Stimulated activated CD4-positive, alpha-beta T cell treated with anti-CD3 and anti-CD28 coated beads, Interleukin-15, amount 100 ng/mL, for 1 hour (primary cell): ENCODE data around the gene RARG.

Experiments
- DNase-seq, 2 donors: peaks; one replicate each; pipeline ENCODE4 v3.0.0-alpha.2; 2020; ENCODE audit warnings: low read depth in 1 of 2, low spot score in 1 of 2

Gene RARG

GRCh38 chr12:53224061-53224896 lies 7.7 kb downstream of the RARG start:
- DNase-seq = no peak

DNA sequence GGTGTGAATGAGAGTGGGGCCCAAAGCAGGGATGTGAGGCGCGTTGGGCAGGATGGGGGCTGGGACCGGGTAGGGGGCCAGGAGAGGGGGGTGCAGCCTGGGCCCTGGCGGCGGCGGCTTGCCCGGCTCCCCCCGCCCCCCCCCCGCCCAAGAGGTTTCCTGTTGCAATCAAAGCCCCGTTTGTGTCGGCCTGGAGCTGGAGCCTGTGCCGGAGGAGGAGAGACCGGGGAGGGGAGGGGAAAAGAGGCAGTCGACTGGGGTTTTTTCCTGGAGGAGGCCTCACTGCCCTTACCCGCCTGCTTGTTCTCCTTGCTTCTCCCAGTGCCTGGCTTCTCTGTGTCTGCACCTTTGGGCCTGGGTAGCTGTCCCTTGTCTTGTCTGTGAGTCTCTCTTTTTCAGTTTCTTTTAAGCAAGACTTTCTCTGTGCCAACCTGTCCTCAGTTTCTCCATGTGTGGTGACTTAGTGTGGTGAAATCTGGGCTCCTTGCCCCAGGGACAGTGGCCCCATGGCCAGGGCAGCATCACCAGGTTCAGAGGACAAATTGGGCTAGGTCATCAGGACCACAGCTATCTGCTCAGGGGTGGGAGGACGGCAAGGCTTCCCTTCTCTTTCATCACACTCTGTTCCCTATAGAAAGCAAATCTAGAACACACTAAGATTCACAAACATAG lies 8.5 kb downstream of the RARG start:
- DNase-seq = no peak

- no peak for DNase-seq
These were observed 9.2 kb downstream of the RARG start for GRCh38 chr12:53222806-53223261.

- no peak for DNase-seq
These were observed 9.8 kb downstream of the RARG start for GRCh38 chr12:53222170-53222721.

DNA sequence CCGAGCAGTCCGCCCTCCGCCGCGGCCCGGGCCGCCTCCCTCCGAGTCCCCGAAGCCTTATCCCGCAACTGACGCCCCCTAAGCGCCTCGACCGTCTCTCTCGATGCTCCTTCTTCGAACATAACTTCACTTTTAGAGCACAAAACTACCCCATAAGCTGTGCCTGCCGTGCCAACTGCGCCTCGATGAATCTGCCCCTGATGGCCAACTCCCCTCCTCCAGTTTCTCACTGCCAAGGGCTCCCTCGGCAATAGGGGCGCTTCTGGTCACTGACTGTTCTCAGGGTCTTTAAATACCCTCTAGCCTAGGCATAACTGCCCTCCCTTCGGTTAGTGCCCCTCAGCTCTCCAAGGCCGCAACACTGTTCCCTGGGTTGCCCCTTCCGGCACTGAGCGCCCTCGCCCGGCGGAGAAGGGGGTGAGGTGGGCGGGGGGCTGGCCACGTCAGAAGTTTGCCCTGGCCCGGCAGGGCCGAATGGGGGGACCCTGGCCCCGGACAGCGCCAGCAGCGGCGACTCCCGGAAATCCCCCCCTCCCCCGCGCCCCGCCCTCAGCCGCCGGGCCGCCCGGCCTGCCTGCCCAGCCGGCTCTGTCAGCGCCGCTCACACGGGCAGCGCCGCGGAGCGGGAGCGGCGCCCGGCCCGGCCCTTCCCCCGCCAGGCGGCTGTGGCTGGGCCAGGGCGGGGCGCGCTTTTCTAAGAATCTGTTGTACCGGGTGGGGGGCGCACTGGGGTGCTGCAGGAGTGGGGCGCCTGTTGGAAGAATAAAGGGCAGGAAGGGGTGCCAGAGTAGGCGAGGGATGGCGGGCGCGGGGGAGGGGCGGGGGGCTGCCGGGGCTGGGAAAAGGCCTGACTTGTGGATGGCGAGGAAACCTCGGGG lies 10.6 kb downstream of the RARG start:
- DNase-seq = peak in 1 of 2 donors; percentile 36

GRCh38 chr12:53220694-53221202 lies 11.3 kb downstream of the RARG start:
- peak; percentile 62 to 72 for DNase-seq

- DNase-seq = peak; percentile 40 to 65
These were observed 11.9 kb downstream of the RARG start for GRCh38 chr12:53219956-53220693.

DNA sequence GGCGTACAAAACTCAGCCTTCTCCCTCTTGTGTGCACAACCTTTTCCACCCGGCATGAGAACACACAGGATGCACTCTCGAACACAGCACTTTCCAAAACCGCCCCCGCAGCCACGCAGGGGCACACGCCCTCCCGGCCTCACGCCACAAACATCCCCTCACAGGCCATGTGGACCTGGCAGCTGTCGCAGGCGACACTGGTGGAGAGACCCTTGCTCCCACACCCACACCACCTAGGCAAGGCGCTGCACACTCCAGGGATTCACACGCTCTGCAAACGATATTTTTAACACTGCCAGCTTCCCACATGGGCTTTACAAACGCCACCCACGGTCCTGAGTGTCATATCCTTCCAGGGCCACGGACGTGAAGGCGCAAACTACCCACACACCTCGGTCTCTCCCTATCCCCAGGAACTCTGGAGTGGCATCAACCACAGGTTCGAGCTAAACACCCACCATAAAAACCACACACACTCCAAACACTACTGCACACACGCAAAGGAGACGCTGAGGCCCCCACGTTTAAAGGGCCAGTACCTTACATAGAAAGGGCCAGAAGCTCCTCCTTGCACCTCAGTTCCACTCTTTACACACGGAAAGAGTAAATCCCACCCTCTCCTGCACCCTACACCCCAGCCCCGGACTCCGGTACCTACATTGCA lies 12.6 kb downstream of the RARG start:
- peak; percentile 44 to 58 for DNase-seq

GRCh38 chr12:53218551-53219291 lies 13.3 kb downstream of the RARG start:
- no peak for DNase-seq

- no peak for DNase-seq
These were observed 14.1 kb downstream of the RARG start for GRCh38 chr12:53217931-53218307.

DNA sequence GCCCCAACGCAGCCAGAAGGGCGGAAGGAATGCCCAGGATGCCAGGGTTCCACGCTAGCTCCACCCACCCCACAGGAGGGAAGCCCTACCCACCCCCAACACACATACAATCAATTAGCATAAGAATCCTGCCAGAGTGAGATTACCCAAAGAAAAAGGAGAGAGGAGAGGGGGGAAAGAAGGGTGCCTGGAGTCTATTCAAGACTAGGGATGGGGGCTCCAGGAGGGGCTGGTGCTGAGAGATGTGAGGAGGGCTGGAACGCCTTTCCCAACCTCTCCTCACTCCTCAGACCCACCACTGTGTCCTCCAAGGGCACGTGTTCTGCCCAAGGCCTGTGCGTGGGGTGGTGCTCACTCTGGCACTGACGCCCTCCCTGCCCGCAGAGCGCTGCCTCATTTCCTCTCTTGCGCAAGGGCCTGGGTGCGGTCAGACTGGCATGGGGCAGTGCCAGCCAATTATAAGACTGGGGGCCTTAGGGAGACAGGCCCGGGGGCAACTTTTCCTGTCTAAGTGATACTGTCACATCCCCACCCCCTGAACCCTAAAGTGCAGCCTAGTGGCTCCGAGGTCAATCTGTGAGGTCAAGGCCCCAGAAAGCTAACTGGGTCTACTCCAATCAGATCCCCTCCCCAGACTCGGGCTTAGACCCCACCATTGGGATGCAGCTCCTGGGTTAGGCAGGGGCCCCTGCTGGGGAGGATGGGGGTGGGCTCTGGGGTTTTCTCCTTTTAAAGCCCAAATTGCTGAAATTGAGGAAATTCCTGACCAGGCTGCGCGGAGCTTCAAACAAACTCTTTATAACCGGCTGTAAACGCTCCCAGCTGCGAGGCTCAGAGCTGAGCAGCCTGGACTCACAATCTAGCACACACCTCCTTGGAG lies 14.7 kb downstream of the RARG start:
- no peak for DNase-seq

- no peak for DNase-seq
These were observed 16.5 kb downstream of the RARG start for GRCh38 chr12:53215497-53215896.

DNA sequence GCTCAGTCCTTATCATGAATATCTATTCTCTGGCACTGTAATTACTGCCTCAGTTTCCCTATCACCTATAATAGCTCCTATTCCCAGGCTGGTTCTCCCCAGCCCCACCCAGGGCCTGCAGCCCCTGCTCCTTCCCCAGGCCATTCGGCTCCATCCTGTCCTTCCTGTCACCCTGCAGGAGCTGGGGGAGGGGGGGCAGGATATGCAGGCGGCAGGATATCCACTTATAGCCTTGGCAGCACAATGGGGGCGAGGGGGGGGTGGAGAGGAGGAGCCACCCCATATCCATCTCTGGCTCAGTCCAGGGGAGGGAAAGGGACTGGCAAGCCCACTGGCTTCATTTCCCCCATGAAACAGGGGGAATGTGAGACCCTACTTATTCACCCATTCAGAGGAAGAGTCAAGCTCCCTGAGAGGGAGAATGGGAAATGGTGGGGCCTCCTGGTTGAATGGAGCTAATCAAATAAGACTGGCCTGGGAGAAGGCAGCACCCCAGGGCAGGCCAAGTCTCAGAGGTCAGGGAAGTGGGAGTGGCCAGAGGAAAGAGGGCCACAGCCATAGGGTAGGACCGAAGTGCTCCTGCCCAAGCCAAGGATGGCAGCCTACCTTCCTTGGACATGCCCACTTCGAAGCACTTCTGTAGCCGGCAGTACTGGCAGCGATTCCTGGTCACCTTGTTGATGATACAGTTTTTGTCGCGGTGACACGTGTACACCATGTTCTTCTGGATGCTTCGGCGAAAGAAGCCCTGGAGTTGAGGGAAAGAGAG lies 17.1 kb downstream of the RARG start:
- no peak for DNase-seq

GRCh38 chr12:53214221-53214620 lies 17.8 kb downstream of the RARG start:
- no peak for DNase-seq

GRCh38 chr12:53213348-53213747 lies 18.7 kb downstream of the RARG start:
- peak; percentile 73 to 81 for DNase-seq

DNA sequence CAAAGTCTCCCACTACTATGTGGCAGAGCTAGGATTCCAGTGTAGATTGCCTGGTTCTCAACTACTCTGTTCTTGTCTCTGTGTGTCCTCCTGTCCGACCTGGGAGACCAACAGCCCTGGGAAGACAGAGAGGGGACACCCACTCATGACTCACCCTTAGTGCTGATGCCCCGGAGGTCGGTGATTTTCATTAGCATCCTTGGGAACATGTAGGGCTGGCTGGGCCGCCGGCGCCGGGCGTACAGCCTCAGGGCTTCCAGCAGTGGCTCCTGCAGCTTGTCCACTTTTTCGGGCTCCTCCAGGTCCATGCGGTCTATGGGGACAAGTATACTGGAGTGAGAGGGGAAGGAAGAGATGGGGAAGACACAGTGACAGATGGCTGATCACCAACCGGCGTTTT lies 19.1 kb downstream of the RARG start:
- DNase-seq = no peak
